Thyroid gland (tissue), 4 donors: ENCODE measurements around the gene SMG9.

ENCODE experiments used
- POLR2A ChIP-seq, 2 donors: fragments of 450-650 bp; IDR thresholded peaks; one replicate each; pipeline ENCODE4 v1.6.1; 2017; ENCODE audit warnings: antibody characterized with exemption in 2 of 2, mild to moderate bottlenecking in 2 of 2, moderate library complexity in 1 of 2
- TF ChIP-seq, protein P1 (sequence below), 6 experiments: fragments of 200-600 bp in 3 of 6; fragments of 450-650 bp in 3 of 6; sonication (generic) in 3 of 6; IDR thresholded peaks; one replicate each; pipeline ENCODE4 v1.5.1; 2016 to 2019; ENCODE audit warnings: antibody characterized with exemption in 6 of 6, mild to moderate bottlenecking in 2 of 6, inconsistent platforms in 1 of 6, moderate library complexity in 1 of 6

DNA sequence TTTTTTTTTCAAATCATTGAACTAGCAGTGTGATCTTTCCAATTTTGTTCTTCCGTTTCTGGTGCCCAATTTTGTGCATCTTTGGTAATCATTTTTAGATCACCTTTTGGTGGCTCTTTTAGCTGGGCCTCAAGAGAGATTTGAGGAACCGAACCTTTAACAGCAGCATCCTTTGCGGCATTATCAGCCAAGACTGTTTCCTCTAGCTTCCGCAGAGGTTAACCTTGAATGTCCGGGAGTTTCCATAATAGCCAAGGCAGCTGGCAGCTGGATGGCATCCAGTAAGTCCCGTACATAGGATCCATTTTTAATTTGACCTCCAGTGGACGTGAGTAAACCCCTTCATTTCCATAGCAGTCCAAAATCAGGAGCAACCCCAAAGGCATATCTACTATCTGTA lies 29.3 kb downstream of the SMG9 start:
- TF ChIP-seq POLR2A (IDR thresholded peaks at IDR 0.05), result no peak
- TF ChIP-seq, protein P1, sequence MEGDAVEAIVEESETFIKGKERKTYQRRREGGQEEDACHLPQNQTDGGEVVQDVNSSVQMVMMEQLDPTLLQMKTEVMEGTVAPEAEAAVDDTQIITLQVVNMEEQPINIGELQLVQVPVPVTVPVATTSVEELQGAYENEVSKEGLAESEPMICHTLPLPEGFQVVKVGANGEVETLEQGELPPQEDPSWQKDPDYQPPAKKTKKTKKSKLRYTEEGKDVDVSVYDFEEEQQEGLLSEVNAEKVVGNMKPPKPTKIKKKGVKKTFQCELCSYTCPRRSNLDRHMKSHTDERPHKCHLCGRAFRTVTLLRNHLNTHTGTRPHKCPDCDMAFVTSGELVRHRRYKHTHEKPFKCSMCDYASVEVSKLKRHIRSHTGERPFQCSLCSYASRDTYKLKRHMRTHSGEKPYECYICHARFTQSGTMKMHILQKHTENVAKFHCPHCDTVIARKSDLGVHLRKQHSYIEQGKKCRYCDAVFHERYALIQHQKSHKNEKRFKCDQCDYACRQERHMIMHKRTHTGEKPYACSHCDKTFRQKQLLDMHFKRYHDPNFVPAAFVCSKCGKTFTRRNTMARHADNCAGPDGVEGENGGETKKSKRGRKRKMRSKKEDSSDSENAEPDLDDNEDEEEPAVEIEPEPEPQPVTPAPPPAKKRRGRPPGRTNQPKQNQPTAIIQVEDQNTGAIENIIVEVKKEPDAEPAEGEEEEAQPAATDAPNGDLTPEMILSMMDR (IDR thresholded peaks at IDR 0.05), result no peak
